NOMO-1 treated with DMSO at 0.1 percent for 48 hours (cell line): ENCODE results near the gene C16orf46.
"Not testable (repeated sequence)": the region's sequence is repeated elsewhere in the genome, so short reads cannot be mapped to it uniquely, and the experiment has no call there.

Experiments
- DNase-seq: peaks from one replicate; lab custom pipeline; 2025; ENCODE audit not compliant: unreplicated experiment; lab: John Stamatoyannopoulos, UW

C16orf46 gene

GRCh38 chr16:81077076-81077940 lies at the start of gene C16orf46:
Gene C16orf46, minus strand, starts transcription at chr16:81077238. Its CDS starts 13,283 bp downstream, at chr16:81063955.
- peak; percentile 89 for DNase-seq

GRCh38 chr16:81123092-81123852 lies 46.2 kb upstream of the C16orf46 start:
- no peak for DNase-seq

GRCh38 chr16:81121474-81121990 lies 44.5 kb upstream of the C16orf46 start:
- DNase-seq, result no peak

GRCh38 chr16:81117436-81117835 lies 40.4 kb upstream of the C16orf46 start:
- DNase-seq, result no peak

GRCh38 chr16:81116285-81116684 lies 39.2 kb upstream of the C16orf46 start:
- DNase-seq, result no peak

- no peak for DNase-seq
Measured at GRCh38 chr16:81112453-81112852, 35.4 kb upstream of the C16orf46 start.

- DNase-seq, result not testable (repeated sequence)
Measured at GRCh38 chr16:81109274-81109673, 32.2 kb upstream of the C16orf46 start.

- no peak for DNase-seq
Measured at GRCh38 chr16:81107511-81107910, 30.5 kb upstream of the C16orf46 start.

GRCh38 chr16:81106826-81107503 lies 29.9 kb upstream of the C16orf46 start:
- DNase-seq, result no peak

- DNase-seq, result no peak
Measured at GRCh38 chr16:81105946-81106345, 28.9 kb upstream of the C16orf46 start.

GRCh38 chr16:81101702-81102101 lies 24.7 kb upstream of the C16orf46 start:
- DNase-seq, result no peak

- no peak for DNase-seq
Measured at GRCh38 chr16:81099958-81100357, 22.9 kb upstream of the C16orf46 start.

- DNase-seq, result no peak
Measured at GRCh38 chr16:81097230-81097629, 20.2 kb upstream of the C16orf46 start.

GRCh38 chr16:81096715-81097208 lies 19.7 kb upstream of the C16orf46 start:
- no peak for DNase-seq

- DNase-seq, result peak; percentile 99
Measured at GRCh38 chr16:81095953-81096714, 19.1 kb upstream of the C16orf46 start, which contains the start of gene GCSH. Gene GCSH, minus strand, starts transcription at chr16:81096395. Its CDS starts 117 bp downstream, at chr16:81096278.

- no peak for DNase-seq
Measured at GRCh38 chr16:81095653-81095952, 18.6 kb upstream of the C16orf46 start.

GRCh38 chr16:81094771-81095251 lies 17.8 kb upstream of the C16orf46 start:
- no peak for DNase-seq

- no peak for DNase-seq
Measured at GRCh38 chr16:81088836-81089235, 11.8 kb upstream of the C16orf46 start.

- no peak for DNase-seq
Measured at GRCh38 chr16:81081014-81081413, 4.0 kb upstream of the C16orf46 start.

- no peak for DNase-seq
Measured at GRCh38 chr16:81080233-81080632, 3.2 kb upstream of the C16orf46 start.
